Measurements from ENCODE around the gene ASCC1.

ASCC1 gene, protein sequence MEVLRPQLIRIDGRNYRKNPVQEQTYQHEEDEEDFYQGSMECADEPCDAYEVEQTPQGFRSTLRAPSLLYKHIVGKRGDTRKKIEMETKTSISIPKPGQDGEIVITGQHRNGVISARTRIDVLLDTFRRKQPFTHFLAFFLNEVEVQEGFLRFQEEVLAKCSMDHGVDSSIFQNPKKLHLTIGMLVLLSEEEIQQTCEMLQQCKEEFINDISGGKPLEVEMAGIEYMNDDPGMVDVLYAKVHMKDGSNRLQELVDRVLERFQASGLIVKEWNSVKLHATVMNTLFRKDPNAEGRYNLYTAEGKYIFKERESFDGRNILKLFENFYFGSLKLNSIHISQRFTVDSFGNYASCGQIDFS

GRCh38 chr10:72215611-72216549 lies at the start of gene ASCC1, which contains the start of gene ANAPC16:
Gene ASCC1 (minus strand): TSS chr10:72216276. CDS start chr10:72213298, 2,978 bp downstream.
Gene ANAPC16 (plus strand): TSS chr10:72216012. CDS start chr10:72223915, 7,903 bp downstream.
- peak; percentile 85 to 89 for DNase-seq (ENCODE audit: low read depth in 2 of 2, low spot score in 1 of 2)

GRCh38 chr10:72265508-72265907 lies 49.4 kb upstream of the ASCC1 start:
- DNase-seq (ENCODE audit: low read depth in 2 of 2, low spot score in 1 of 2), result no peak

- no peak for DNase-seq (ENCODE audit: low read depth in 2 of 2, low spot score in 1 of 2)
Observed at GRCh38 chr10:72264536-72264935, 48.5 kb upstream of the ASCC1 start.

- no peak for DNase-seq (ENCODE audit: low read depth in 2 of 2, low spot score in 1 of 2)
Observed at GRCh38 chr10:72263613-72264241, 47.7 kb upstream of the ASCC1 start.

- DNase-seq (ENCODE audit: low read depth in 2 of 2, low spot score in 1 of 2), result no peak
Observed at GRCh38 chr10:72261784-72262404, 45.8 kb upstream of the ASCC1 start.

- DNase-seq (ENCODE audit: low read depth in 2 of 2, low spot score in 1 of 2), result no peak
Observed at GRCh38 chr10:72260976-72261783, 45.1 kb upstream of the ASCC1 start.

DNA sequence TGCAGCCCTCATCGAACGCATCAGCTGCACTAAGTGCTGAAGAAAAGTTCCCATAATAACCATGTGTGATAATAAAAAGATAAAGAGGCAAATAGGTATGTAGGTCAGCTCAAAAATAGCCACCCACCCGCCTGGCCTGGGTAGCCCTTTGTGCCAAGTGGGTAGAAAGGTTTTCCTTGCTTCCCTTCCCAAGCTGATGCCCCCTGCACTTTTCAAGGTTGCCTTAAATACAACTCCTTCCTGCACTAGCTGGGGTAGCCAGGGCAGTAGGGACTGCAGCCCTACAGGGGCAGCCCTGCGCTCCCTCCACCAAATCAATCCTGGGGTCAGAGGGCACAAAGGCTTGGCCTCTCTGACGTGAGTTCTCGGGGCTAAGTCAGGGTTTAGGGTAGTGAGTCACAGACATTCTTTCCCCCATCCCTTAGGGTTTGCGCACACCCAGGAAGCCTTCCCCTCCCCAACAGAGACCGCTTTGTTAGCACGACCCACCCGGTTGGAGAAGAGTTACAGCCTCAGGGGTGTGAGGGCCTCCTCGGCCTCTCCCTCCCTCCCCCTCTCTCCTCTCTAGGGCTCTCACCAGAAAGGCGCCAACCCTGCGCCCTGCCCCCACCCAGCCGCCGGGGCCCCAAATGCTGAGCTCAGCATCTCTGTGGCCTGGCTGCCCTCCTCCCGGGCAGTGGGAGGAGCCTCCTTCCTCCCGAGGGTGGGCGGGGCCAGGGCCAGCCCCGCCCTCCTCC lies 44.3 kb upstream of the ASCC1 start:
- peak; percentile 53 to 65 for DNase-seq (ENCODE audit: low read depth in 2 of 2, low spot score in 1 of 2)

DNA sequence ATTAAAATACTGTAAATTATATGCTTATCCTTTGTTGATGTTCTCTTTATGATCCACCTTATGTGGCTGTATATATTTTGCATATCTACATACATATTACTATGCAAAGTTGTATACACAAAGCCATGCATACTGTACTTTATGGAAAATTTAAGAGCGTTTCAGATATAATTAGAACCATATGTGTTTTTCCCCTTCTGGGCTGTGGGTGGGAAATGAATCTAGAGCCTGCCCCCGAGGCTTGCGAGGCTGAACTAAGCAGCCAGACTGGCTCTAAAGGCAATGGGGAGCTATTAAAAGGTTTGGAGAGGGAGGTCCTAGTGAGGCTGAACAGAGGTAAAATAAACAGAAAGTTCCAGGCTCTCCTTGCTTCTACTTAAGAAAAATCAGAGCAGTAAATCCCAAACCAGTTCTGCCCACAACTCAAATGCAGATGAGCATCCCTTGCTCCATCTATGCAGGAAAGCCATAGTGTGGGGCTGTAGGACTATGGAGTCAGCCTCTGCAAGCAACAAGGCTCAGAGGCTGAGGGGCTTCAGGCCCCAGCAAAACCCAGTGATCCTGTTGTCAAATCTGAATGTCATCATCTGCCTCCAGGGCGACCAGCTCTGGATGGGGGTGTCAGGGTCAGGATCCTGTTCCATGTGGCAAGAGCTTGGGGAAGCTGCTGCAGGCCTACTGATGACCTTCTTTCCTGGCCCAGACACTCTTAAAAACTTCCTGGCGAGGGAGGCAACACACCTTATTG lies 43.6 kb upstream of the ASCC1 start:
- no peak for DNase-seq (ENCODE audit: low read depth in 2 of 2, low spot score in 1 of 2)

GRCh38 chr10:72258617-72259016 lies 42.5 kb upstream of the ASCC1 start:
- no peak for DNase-seq (ENCODE audit: low read depth in 2 of 2, low spot score in 1 of 2)

- DNase-seq (ENCODE audit: low read depth in 2 of 2, low spot score in 1 of 2), result no peak
Observed at GRCh38 chr10:72257051-72257892, 41.2 kb upstream of the ASCC1 start.

DNA sequence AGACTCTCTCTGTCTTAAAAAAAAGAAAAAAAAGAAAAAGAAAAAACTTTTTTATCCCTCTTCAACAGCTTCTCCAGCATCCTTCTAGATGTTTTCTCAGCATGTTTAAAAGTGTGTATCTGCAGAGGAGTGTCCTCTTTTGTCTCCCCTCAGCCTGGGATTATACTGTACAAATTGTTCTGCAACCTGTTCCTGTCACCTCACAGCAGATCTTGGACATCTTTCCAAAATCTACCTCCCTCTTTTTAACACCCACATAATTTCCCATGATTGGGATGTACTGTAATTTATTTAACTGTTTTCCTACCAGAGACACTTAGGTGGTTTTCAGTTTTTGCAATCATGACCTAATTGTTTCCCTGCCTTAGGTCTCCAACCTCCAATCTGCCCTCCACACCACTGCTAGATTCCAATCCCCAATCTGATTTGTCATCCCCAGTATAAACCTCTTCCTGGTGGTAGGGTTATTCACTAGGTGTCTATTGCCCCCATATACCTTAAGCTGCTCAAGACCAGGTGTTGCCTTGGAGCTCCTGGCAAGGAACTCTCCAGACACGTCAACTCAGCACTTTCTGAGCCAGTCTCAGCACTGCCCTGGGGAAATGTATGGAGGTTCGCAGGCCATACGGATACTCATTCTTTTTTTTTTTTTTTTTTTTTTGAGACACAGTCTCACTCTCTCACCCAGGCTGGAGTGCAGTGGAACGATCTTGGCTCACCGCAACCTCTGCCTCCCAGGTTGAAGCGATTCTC lies 40.1 kb upstream of the ASCC1 start:
- no peak for DNase-seq (ENCODE audit: low read depth in 2 of 2, low spot score in 1 of 2)

GRCh38 chr10:72254813-72255568 lies 38.9 kb upstream of the ASCC1 start:
- DNase-seq (ENCODE audit: low read depth in 2 of 2, low spot score in 1 of 2), result no peak

- DNase-seq (ENCODE audit: low read depth in 2 of 2, low spot score in 1 of 2), result no peak
Observed at GRCh38 chr10:72253578-72253977, 37.5 kb upstream of the ASCC1 start.

GRCh38 chr10:72252972-72253371 lies 36.9 kb upstream of the ASCC1 start:
- DNase-seq (ENCODE audit: low read depth in 2 of 2, low spot score in 1 of 2), result no peak

DNA sequence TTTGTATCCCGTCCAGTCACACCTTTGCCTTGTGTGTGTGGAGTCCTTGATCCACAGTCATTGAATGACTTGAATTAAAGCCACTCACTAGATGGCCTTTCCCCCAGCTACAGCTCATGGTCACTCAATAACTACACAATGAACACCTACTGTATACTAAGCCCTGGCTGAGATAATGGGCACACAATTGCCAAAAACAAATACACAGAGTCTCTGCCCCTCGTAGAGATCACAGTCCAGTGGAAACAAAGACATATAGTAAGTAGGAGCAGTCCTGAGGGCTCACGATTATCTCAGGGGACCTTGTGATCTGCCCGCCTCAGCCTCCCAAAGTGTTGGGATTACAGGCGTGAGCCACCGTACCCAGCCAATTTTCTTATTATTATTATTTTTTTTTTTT lies 35.6 kb upstream of the ASCC1 start:
- DNase-seq (ENCODE audit: low read depth in 2 of 2, low spot score in 1 of 2), result no peak

GRCh38 chr10:72250666-72251065 lies 34.6 kb upstream of the ASCC1 start:
- no peak for DNase-seq (ENCODE audit: low read depth in 2 of 2, low spot score in 1 of 2)
